ENCODE measurements around the gene JOSD2.

Gene JOSD2

DNA sequence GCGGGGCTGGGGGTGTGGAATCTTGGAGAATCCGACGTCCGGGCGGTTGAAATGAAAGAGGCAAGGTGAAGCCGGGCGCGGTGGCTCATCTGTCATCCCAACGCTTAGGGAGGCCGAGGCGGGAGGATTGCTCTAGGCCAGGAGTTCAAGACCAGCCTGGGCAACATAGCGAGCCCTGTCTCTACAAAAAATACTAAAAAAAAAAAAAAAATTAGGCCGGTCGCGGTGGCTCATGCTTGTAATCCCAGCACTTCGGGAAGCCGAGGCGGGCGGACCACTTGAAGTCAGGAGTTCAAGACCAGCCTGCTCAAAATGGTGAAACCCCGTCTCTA is 34.1 kb downstream of the JOSD2 start:
- H3K79me2 ChIP-seq (ENCODE audit: insufficient read depth, low read length) = peaks cover 21% of the 10 kb centered on the region
- peak overlapping the region; percentile 60 for H3K4me2 ChIP-seq (ENCODE audit: low read depth, low read length, poor library complexity, severe bottlenecking)
- H3K36me3 ChIP-seq (ENCODE audit: low read length) = peaks cover 8% of the 10 kb centered on the region; the same call in 1 of the 2 replicates
- peak overlapping the region; percentile 81 for H2AFZ ChIP-seq (ENCODE audit: low read depth, low read length, severe bottlenecking)
- TF ChIP-seq EZH2phosphoT487 (conservative IDR thresholded peaks at IDR 0.05; ENCODE audit: low read length) = no peak
- TF ChIP-seq, protein P1, sequence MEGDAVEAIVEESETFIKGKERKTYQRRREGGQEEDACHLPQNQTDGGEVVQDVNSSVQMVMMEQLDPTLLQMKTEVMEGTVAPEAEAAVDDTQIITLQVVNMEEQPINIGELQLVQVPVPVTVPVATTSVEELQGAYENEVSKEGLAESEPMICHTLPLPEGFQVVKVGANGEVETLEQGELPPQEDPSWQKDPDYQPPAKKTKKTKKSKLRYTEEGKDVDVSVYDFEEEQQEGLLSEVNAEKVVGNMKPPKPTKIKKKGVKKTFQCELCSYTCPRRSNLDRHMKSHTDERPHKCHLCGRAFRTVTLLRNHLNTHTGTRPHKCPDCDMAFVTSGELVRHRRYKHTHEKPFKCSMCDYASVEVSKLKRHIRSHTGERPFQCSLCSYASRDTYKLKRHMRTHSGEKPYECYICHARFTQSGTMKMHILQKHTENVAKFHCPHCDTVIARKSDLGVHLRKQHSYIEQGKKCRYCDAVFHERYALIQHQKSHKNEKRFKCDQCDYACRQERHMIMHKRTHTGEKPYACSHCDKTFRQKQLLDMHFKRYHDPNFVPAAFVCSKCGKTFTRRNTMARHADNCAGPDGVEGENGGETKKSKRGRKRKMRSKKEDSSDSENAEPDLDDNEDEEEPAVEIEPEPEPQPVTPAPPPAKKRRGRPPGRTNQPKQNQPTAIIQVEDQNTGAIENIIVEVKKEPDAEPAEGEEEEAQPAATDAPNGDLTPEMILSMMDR (IDR thresholded peaks at IDR 0.05; ENCODE audit: insufficient read depth, low read length, poor library complexity, severe bottlenecking) = no peak
- no peaks in the 10 kb centered on the region for H3K27me3 ChIP-seq (ENCODE audit: low read length)
- peak overlapping the region; percentile 38; the same call in 1 of the 2 replicates for H3K27ac ChIP-seq (ENCODE audit: low read depth, low read length)
- H3K4me3 ChIP-seq (ENCODE audit: insufficient read depth, low read length, poor library complexity, severe bottlenecking) = peak overlapping the region; percentile 95
- no peaks in the 10 kb centered on the region for H3F3A ChIP-seq (ENCODE audit: insufficient read depth)
- no peaks in the 10 kb centered on the region for H4K20me1 ChIP-seq (ENCODE audit: low read depth, low read length)
- H3K9me3 ChIP-seq (ENCODE audit: insufficient read depth, low read length) = peaks cover 12% of the 10 kb centered on the region; the same call in 1 of the 2 replicates
- no peaks in the 10 kb centered on the region for H3K9me2 ChIP-seq (replicated peaks; ENCODE audit: insufficient read depth, low read length)
- peak overlapping the region; percentile 88 for H3K9ac ChIP-seq (ENCODE audit: low read length)

DNA sequence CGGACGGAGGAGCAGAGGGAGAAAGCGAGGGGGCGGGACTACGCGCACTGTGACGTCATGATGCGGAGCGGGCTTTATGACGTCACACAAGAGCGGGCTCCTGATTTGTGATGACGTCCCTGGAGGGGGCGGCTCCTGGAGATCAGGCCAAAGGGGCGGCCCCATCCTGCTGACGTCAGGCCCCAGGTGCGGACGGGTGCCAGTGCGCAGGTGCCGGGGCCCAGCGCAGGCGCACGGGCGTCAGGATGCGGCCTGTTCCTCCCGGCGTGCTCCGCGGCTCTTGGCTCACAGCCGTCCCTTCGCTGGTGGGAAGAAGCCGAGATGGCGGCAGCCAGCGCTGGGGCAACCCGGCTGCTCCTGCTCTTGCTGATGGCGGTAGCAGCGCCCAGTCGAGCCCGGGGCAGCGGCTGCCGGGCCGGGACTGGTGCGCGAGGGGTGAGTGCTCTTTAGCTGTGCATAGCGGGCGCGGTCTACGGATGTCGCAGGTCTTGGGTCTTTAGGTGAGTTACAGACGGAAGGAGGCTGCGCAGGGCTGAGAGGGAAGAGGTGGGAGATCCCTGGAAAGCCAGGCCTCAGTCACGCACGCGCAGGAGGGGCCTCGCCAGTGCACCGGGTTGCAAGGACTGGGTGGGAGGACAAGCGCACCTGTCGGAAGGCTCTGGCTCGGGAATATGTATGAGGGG is 34.6 kb downstream of the JOSD2 start, which contains the start of the genes EMC10 and GARIN5A:
EMC10 (plus strand) TSS at position 284 of the 683 bp plus-strand sequence; CDS start at position 322, 38 bp downstream.
GARIN5A (minus strand) TSS at position 625 of the 683 bp plus-strand sequence; CDS start at position 165, 460 bp downstream.
- peaks cover 8% of the 10 kb centered on the region; the same call in 1 of the 2 replicates for H3K36me3 ChIP-seq (ENCODE audit: low read length)
- H3F3A ChIP-seq (ENCODE audit: insufficient read depth) = no peaks in the 10 kb centered on the region
- H3K9ac ChIP-seq (ENCODE audit: low read length) = peak within 1 kb of the TSS; percentile 88
- peak within 1 kb of the TSS; percentile 38 for H3K27ac ChIP-seq (ENCODE audit: low read depth, low read length)
- peak within 1 kb of the TSS; percentile 60 for H3K4me2 ChIP-seq (ENCODE audit: low read depth, low read length, poor library complexity, severe bottlenecking)
- H4K20me1 ChIP-seq (ENCODE audit: low read depth, low read length) = no peaks in the 10 kb centered on the region
- no peaks in the 10 kb centered on the region for H3K9me2 ChIP-seq (replicated peaks; ENCODE audit: insufficient read depth, low read length)
- no peak for TF ChIP-seq EZH2phosphoT487 (conservative IDR thresholded peaks at IDR 0.05; ENCODE audit: low read length)
- TF ChIP-seq, protein P1 (IDR thresholded peaks at IDR 0.05; ENCODE audit: insufficient read depth, low read length, poor library complexity, severe bottlenecking) = no peak
- peaks cover 12% of the 10 kb centered on the region; the same call in 1 of the 2 replicates for H3K9me3 ChIP-seq (ENCODE audit: insufficient read depth, low read length)
- H3K79me2 ChIP-seq (ENCODE audit: insufficient read depth, low read length) = peaks cover 21% of the 10 kb centered on the region
- H2AFZ ChIP-seq (ENCODE audit: low read depth, low read length, severe bottlenecking) = peak within 1 kb of the TSS; percentile 81
- no peaks in the 10 kb centered on the region for H3K27me3 ChIP-seq (ENCODE audit: low read length)
- H3K4me3 ChIP-seq (ENCODE audit: insufficient read depth, low read length, poor library complexity, severe bottlenecking) = peak within 1 kb of the TSS; percentile 95

DNA sequence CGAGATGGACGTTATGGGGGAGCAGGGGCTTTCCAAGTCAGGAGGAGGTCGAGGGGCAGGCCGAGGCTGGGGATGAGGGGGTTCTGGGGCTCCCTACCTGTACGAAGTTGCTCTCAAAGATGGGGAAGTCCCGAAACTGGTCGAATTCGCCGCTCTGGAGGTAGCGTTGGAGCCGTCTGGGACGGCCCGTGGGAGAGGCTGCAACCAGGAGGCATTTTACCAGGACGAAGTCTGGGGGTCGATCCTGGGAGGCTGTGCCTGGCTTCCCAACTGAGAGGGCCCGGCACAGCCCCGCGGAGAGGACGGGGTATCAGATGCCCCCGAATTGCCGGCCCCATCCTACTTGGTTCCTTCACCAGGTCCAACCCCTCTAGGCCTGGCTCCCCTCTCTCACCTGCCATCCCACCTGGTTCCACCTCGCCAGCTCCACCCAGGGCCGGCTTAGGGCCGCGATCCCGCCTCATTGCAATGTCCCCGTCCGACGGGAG is 35.2 kb downstream of the JOSD2 start:
- no peaks in the 10 kb centered on the region for H3K27me3 ChIP-seq (ENCODE audit: low read length)
- TF ChIP-seq, protein P1 (IDR thresholded peaks at IDR 0.05; ENCODE audit: insufficient read depth, low read length, poor library complexity, severe bottlenecking) = no peak
- no peak for TF ChIP-seq EZH2phosphoT487 (conservative IDR thresholded peaks at IDR 0.05; ENCODE audit: low read length)
- peaks cover 8% of the 10 kb centered on the region; the same call in 1 of the 2 replicates for H3K36me3 ChIP-seq (ENCODE audit: low read length)
- H3K4me2 ChIP-seq (ENCODE audit: low read depth, low read length, poor library complexity, severe bottlenecking) = no peak overlapping the region
- H3K9ac ChIP-seq (ENCODE audit: low read length) = no peak overlapping the region
- H3K27ac ChIP-seq (ENCODE audit: low read depth, low read length) = no peak overlapping the region
- no peaks in the 10 kb centered on the region for H3F3A ChIP-seq (ENCODE audit: insufficient read depth)
- peaks cover 12% of the 10 kb centered on the region; the same call in 1 of the 2 replicates for H3K9me3 ChIP-seq (ENCODE audit: insufficient read depth, low read length)
- no peaks in the 10 kb centered on the region for H4K20me1 ChIP-seq (ENCODE audit: low read depth, low read length)
- no peaks in the 10 kb centered on the region for H3K9me2 ChIP-seq (replicated peaks; ENCODE audit: insufficient read depth, low read length)
- peaks cover 21% of the 10 kb centered on the region for H3K79me2 ChIP-seq (ENCODE audit: insufficient read depth, low read length)
- no peak overlapping the region for H3K4me3 ChIP-seq (ENCODE audit: insufficient read depth, low read length, poor library complexity, severe bottlenecking)
- no peak overlapping the region for H2AFZ ChIP-seq (ENCODE audit: low read depth, low read length, severe bottlenecking)

Data from SU-DHL-6 (cell line).